Endothelial cell of umbilical vein (primary cell): Measurements from ENCODE around the gene CCDC194. TPM values are rescaled to one million over a fixed set of nuclear protein-coding genes. Genes with fewer than 3 reads are reported as not detected.

Experiments used
- BruUV-seq: library from RNA; stranded (reverse); fragments of 400-500 nt; replicated peaks from 2 replicates; lab custom pipeline; 2021; lab: Mats Ljungman, UMichigan
- CTCF ChIA-PET: fragments of 300-600, 350-600 bp; sonication (Branson Sonifier 250); formaldehyde crosslinking; loops from one replicate; lab custom pipeline; 2021; ENCODE audit warnings: antibody characterized with exemption, inconsistent platforms; lab: Charles Lee
- POLR2A ChIA-PET: fragments of 300-600, 350-600 bp; sonication (Branson Sonifier 250); formaldehyde crosslinking; loops from one replicate; lab custom pipeline; 2021; ENCODE audit warnings: antibody characterized with exemption, inconsistent platforms; lab: Charles Lee
- DNase-seq: peaks from one replicate; pipeline ENCODE4 v3.0.0-alpha.2; 2011; ENCODE audit warnings: low read depth, low spot score
- FAIRE-seq: peaks from 2 replicates; lab custom pipeline; 2011; peaks lifted over from hg19 to GRCh38; lab: Jason Lieb, UNC
- H2AFZ ChIP-seq: 2 replicates; pipeline ENCODE4 v1.6.0; 2012; ENCODE audit warnings: low read depth, low read length, control low read depth, inconsistent platforms
- H3K27ac ChIP-seq: 2 replicates; pipeline ENCODE4 v1.5.1; 2011; ENCODE audit warnings: low read depth, mild to moderate bottlenecking, control low read depth, low read length, moderate library complexity; ENCODE audit not compliant: insufficient read depth
- H3K27me3 ChIP-seq, 2 experiments: 2 replicates each; pipeline versions ENCODE4 v1.6.0 to v1.6.1; 2011; ENCODE audit warnings: low read length in 2 of 2, mixed read lengths in 1 of 2; ENCODE audit not compliant: control insufficient read depth in 2 of 2, insufficient read depth in 2 of 2
- H3K36me3 ChIP-seq, 2 experiments: 2 replicates in 1 of 2; 3 replicates in 1 of 2; pipeline ENCODE4 v1.5.1; 2011; ENCODE audit warnings: low read length in 2 of 2, mild to moderate bottlenecking in 1 of 2, moderate library complexity in 1 of 2; ENCODE audit not compliant: control insufficient read depth in 2 of 2, insufficient read depth in 2 of 2; ENCODE audit errors: extremely low read depth in 1 of 2
- H3K4me1 ChIP-seq: 3 replicates; pipeline ENCODE4 v1.5.1; 2011; ENCODE audit warnings: mild to moderate bottlenecking, low read length; ENCODE audit not compliant: control insufficient read depth, insufficient read depth; ENCODE audit errors: extremely low read depth
- H3K4me2 ChIP-seq: 2 replicates; pipeline ENCODE4 v1.6.1; 2011; ENCODE audit warnings: low read length, control low read depth, mixed read lengths; ENCODE audit not compliant: insufficient read depth
- H3K4me3 ChIP-seq, 3 experiments: fragments of 200-600 bp in 1 of 3; sonication (generic), shearing (Covaris generic) in 1 of 3; replicated peaks in 1 of 3; 2 replicates each; pipeline ENCODE4 v1.5.1; 2011 to 2016; ENCODE audit warnings: control low read depth in 3 of 3, low read length in 3 of 3, mild to moderate bottlenecking in 2 of 3, inconsistent platforms in 1 of 3, low read depth in 1 of 3, moderate library complexity in 1 of 3; ENCODE audit not compliant: insufficient read depth in 1 of 3
- H3K79me2 ChIP-seq: 2 replicates; pipeline ENCODE4 v1.6.0; 2012; ENCODE audit warnings: low read length, inconsistent platforms; ENCODE audit not compliant: control insufficient read depth, insufficient read depth
- H3K9ac ChIP-seq: replicated peaks from 2 replicates; pipeline ENCODE3; 2011; ENCODE audit warnings: low read length, control low read depth; ENCODE audit not compliant: insufficient read depth; ENCODE audit errors: extremely low read depth
- H3K9me1 ChIP-seq: replicated peaks from 3 replicates; pipeline ENCODE4 v1.6.0; 2011; ENCODE audit warnings: mild to moderate bottlenecking, low read length; ENCODE audit not compliant: control insufficient read depth, insufficient read depth; ENCODE audit errors: extremely low read depth
- H3K9me3 ChIP-seq: replicated peaks from 2 replicates; pipeline ENCODE4 v1.5.1; 2012; ENCODE audit warnings: low read length, inconsistent platforms; ENCODE audit not compliant: control insufficient read depth, insufficient read depth
- H4K20me1 ChIP-seq: replicated peaks from 2 replicates; pipeline ENCODE3; 2011; ENCODE audit warnings: mild to moderate bottlenecking, low read length; ENCODE audit not compliant: control insufficient read depth, insufficient read depth; ENCODE audit errors: extremely low read depth
- JUN ChIP-seq: IDR thresholded peaks from 2 replicates; pipeline ENCODE4 v1.6.1; 2011; ENCODE audit warnings: borderline replicate concordance, low read depth; ENCODE audit not compliant: insufficient read length, insufficient read depth
- POLR2A ChIP-seq: IDR thresholded peaks from 2 replicates; pipeline ENCODE4 v1.6.1; 2012; ENCODE audit warnings: low read depth, mild to moderate bottlenecking, control low read depth, low read length
- dilution Hi-C: fragments of 300-500 bp; cut with MboI; formaldehyde crosslinking; loops from one replicate; pipeline ENCODE4 v1.15.0; 2019; ENCODE audit warnings: low sequenced_read_pairs; ENCODE audit not compliant: extremely low pct_ligation_motif_present
- intact Hi-C: fragments of 100-400 bp; cut with micrococcal nuclease; formaldehyde crosslinking; loops from one replicate; pipeline ENCODE4 v1.10.0; 2022
- polyA plus RNA-seq, 4 experiments: library from polyadenylated mRNA; depleted of rRNA in 3 of 4; stranded (reverse) in 3 of 4; unstranded in 1 of 4; fragments of >200 nt; gene quantifications; 2 replicates each; pipeline versions ENCODE4 v1.2.1 to v1.2.3, GENCODE V29; 2011 to 2012; ENCODE audit warnings: missing spikeins in 1 of 4
- total RNA-seq: library from RNA; stranded (reverse); gene quantifications from 2 replicates; pipeline ENCODE4 v1.2.3, GENCODE V29; 2021
- TF ChIP-seq, protein P1 (sequence below), 2 donors: IDR thresholded peaks; 1 replicate in 1 of 2; 2 replicates in 1 of 2; pipeline ENCODE4 v1.5.1; 2011; ENCODE audit warnings: low read length in 2 of 2, mild to moderate bottlenecking in 2 of 2, moderate library complexity in 2 of 2, control low read depth in 1 of 2, inconsistent platforms in 1 of 2, low read depth in 1 of 2; ENCODE audit not compliant: insufficient read depth in 1 of 2; ENCODE audit errors: extremely low read depth in 1 of 2

CCDC194 gene
- total and polyA plus RNA-seq, 2 donors (not counting 3 experiments of a cell fraction or from before 2014, with no cell fraction given), result 0.12 TPM; not detected in 1

DNA sequence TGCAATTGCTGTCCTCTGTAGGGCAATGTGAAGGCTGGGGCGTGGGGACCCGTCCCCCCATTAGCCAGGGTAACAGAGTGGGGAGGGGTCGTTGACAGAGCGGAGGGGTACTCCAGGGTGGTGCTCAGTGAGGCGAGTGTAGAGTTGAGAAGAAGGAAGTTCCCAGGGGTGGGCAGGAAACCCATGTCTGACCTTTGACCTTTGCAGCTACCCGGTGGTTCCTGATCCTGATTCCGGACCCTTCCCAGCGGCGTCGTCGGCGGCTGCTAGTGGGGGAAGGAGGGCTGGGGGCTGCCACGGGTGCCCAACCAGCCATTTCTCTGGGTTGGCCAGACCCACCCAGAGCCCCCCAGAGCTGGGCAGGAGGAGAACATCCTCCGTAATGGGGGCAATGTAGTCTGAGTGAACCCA is 14.8 kb downstream of the CCDC194 start:
- dilution Hi-C loops (no loop called here), intact Hi-C loops (no loop called here)
- Histone ChIP-seq H3K4me1 (peaks cover 39% of the 10 kb centered on the region), H3K4me3 (no peak overlapping the region), H3K27me3 (no peaks in the 10 kb centered on the region), H3K9me1 (no peaks in the 10 kb centered on the region), H3K4me2 (no peak overlapping the region), H3K27ac (no peak overlapping the region), H4K20me1 (no peaks in the 10 kb centered on the region), H2AFZ (no peak overlapping the region), H3K9me3 (no peaks in the 10 kb centered on the region), H3K9ac (no peak overlapping the region), H3K79me2 (no peaks in the 10 kb centered on the region), H3K36me3 (no peaks in the 10 kb centered on the region)
- CTCF ChIA-PET, result interaction anchor here (1.0 to 1.1 kb wide), 2 partner anchors 12 to 52 kb away, joined by 3 to 4 read pairs; no protein-coding TSS in a partner anchor
- TF ChIP-seq JUN (no peak), POLR2A (no peak)
- FAIRE-seq (peak; percentile 12), DNase-seq (peak; percentile 59)
- no TSS peak for BruUV-seq
- POLR2A ChIA-PET, result no interaction called here

DNA sequence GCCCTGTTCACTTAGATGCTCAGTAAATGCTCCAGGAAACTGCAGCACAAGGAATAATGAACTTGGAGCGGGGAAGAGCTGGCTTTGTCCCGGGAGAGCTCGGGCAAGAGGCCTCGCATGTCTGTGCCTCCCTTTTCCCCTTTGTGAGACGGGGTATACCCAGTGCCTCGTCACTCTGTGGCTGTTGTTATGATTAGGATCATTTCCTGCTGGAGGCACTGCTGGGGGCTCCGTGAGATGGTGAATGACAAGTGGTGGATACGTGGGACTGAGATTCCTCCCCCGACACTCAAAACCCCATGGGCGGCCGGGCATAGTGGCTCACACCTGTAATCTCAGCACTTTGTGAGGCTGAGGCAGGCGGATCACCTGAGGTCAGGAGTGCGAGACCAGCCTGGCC is 15.7 kb downstream of the CCDC194 start:
- Histone ChIP-seq H3K9me3 (no peaks in the 10 kb centered on the region), H3K79me2 (no peaks in the 10 kb centered on the region), H3K9ac (no peak overlapping the region), H3K4me2 (no peak overlapping the region), H4K20me1 (no peaks in the 10 kb centered on the region), H3K9me1 (no peaks in the 10 kb centered on the region), H3K4me3 (no peak overlapping the region), H3K4me1 (peaks cover 39% of the 10 kb centered on the region), H3K36me3 (no peaks in the 10 kb centered on the region), H2AFZ (no peak overlapping the region), H3K27ac (no peak overlapping the region), H3K27me3 (no peaks in the 10 kb centered on the region)
- dilution Hi-C loops (no loop called here), intact Hi-C loops (no loop called here)
- no TSS peak for BruUV-seq
- no peak for TF ChIP-seq JUN
- TF ChIP-seq, protein P1, sequence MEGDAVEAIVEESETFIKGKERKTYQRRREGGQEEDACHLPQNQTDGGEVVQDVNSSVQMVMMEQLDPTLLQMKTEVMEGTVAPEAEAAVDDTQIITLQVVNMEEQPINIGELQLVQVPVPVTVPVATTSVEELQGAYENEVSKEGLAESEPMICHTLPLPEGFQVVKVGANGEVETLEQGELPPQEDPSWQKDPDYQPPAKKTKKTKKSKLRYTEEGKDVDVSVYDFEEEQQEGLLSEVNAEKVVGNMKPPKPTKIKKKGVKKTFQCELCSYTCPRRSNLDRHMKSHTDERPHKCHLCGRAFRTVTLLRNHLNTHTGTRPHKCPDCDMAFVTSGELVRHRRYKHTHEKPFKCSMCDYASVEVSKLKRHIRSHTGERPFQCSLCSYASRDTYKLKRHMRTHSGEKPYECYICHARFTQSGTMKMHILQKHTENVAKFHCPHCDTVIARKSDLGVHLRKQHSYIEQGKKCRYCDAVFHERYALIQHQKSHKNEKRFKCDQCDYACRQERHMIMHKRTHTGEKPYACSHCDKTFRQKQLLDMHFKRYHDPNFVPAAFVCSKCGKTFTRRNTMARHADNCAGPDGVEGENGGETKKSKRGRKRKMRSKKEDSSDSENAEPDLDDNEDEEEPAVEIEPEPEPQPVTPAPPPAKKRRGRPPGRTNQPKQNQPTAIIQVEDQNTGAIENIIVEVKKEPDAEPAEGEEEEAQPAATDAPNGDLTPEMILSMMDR (IDR thresholded peaks at IDR 0.05; ENCODE audit: extremely low read depth in 1 of 2, insufficient read depth in 1 of 2, low read depth in 1 of 2, low read length in 2 of 2), result no peak
- ChIA-PET POLR2A (no interaction called here), CTCF (interaction anchor here (1.1 to 2.5 kb wide), 3 partner anchors 11 to 43 kb away, joined by 4 to 7 read pairs (median 5); partner anchors contain the start of gene ANO8)
- DNase-seq (no peak), FAIRE-seq (no peak)
